ENCODE data around the gene PDZRN3. TPM values are rescaled to one million over a fixed set of nuclear protein-coding genes. Genes with fewer than 3 reads are reported as not detected.

The PDZRN3 gene
- total and polyA plus RNA-seq, 2 donors (not counting 3 experiments of a cell fraction or from before 2014, with no cell fraction given) = not detected

DNA sequence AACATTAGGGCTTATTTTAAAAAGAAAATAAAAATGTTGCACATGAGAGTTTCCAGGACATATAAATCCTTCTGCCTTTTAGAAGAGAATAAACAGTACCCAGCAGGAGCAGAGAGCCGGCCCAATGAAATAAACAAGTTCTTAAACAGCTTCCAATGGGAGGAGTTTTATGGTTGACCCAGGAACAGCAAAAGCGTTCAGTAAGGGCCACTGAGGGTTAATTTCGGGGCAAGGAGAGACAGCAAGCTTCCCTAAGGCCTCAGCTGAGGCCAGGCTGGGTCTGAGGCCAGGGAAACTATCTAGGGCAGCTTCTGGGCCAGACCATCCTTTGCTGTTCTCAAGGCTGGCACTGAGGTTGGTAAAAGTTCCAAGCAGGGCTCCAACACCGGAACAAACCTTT is 3.4 kb downstream of the PDZRN3 start:
- H4K20me1 ChIP-seq (replicated peaks; ENCODE audit: control insufficient read depth, extremely low read depth, insufficient read depth, low read length) = no peaks in the 10 kb centered on the region
- POLR2A ChIA-PET = no interaction called here
- intact Hi-C loops (cut with micrococcal nuclease) = no loop called here
- peaks cover 5% of the 10 kb centered on the region in 2 experiments for H3K27me3 ChIP-seq (ENCODE audit: control insufficient read depth in 2 of 2, insufficient read depth in 2 of 2, low read length in 2 of 2)
- dilution Hi-C loops (cut with MboI; ENCODE audit: extremely low pct_ligation_motif_present, low sequenced_read_pairs) = no loop called here
- FAIRE-seq (no peak), DNase-seq (ENCODE audit: low read depth, low spot score) (no peak)
- no TSS peak for BruUV-seq (replicated peaks)
- no peak overlapping the region for H3K27ac ChIP-seq (ENCODE audit: insufficient read depth, low read depth, low read length)
- no peaks in the 10 kb centered on the region for H3K9me1 ChIP-seq (replicated peaks; ENCODE audit: control insufficient read depth, extremely low read depth, insufficient read depth, low read length)
- no peaks in the 10 kb centered on the region for H3K4me1 ChIP-seq (ENCODE audit: control insufficient read depth, extremely low read depth, insufficient read depth, low read length)
- H3K9me3 ChIP-seq (replicated peaks; ENCODE audit: control insufficient read depth, insufficient read depth, low read length) = no peaks in the 10 kb centered on the region
- no peaks in the 10 kb centered on the region for H3K79me2 ChIP-seq (ENCODE audit: control insufficient read depth, insufficient read depth, low read length)
- H2AFZ ChIP-seq (ENCODE audit: low read depth, low read length) = no peak overlapping the region
- H3K36me3 ChIP-seq (ENCODE audit: control insufficient read depth in 2 of 2, extremely low read depth in 1 of 2, insufficient read depth in 2 of 2, low read length in 2 of 2) = no peaks in the 10 kb centered on the region
- H3K4me3 ChIP-seq (replicated peaks in 1 of 3; ENCODE audit: insufficient read depth in 1 of 3, low read depth in 1 of 3, low read length in 3 of 3) = no peak overlapping the region
- H3K4me2 ChIP-seq (ENCODE audit: insufficient read depth, low read length) = no peak overlapping the region
- TF ChIP-seq, protein P1, sequence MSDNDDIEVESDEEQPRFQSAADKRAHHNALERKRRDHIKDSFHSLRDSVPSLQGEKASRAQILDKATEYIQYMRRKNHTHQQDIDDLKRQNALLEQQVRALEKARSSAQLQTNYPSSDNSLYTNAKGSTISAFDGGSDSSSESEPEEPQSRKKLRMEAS (IDR thresholded peaks at IDR 0.05; ENCODE audit: insufficient read depth, insufficient read length) = no peak
- TF ChIP-seq FOS (IDR thresholded peaks at IDR 0.05; ENCODE audit: borderline replicate concordance, insufficient read depth, low read length) = no peak
- TF ChIP-seq GATA2 (IDR thresholded peaks at IDR 0.05; ENCODE audit: insufficient read depth, insufficient read length, low read depth, low read length) = no peak
- no peak for TF ChIP-seq EZH2 (IDR thresholded peaks at IDR 0.05; ENCODE audit: borderline replicate concordance, low read depth, low read length, severe bottlenecking)
- TF ChIP-seq, protein P2, sequence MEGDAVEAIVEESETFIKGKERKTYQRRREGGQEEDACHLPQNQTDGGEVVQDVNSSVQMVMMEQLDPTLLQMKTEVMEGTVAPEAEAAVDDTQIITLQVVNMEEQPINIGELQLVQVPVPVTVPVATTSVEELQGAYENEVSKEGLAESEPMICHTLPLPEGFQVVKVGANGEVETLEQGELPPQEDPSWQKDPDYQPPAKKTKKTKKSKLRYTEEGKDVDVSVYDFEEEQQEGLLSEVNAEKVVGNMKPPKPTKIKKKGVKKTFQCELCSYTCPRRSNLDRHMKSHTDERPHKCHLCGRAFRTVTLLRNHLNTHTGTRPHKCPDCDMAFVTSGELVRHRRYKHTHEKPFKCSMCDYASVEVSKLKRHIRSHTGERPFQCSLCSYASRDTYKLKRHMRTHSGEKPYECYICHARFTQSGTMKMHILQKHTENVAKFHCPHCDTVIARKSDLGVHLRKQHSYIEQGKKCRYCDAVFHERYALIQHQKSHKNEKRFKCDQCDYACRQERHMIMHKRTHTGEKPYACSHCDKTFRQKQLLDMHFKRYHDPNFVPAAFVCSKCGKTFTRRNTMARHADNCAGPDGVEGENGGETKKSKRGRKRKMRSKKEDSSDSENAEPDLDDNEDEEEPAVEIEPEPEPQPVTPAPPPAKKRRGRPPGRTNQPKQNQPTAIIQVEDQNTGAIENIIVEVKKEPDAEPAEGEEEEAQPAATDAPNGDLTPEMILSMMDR (IDR thresholded peaks at IDR 0.05; ENCODE audit: extremely low read depth in 1 of 2, insufficient read depth in 1 of 2, low read depth in 1 of 2, low read length in 2 of 2) = no peak
- no peak for TF ChIP-seq JUN (IDR thresholded peaks at IDR 0.05; ENCODE audit: borderline replicate concordance, insufficient read depth, insufficient read length, low read depth)
- TF ChIP-seq POLR2A (IDR thresholded peaks at IDR 0.05; ENCODE audit: low read depth, low read length) = no peak
- TF ChIP-seq POLR2AphosphoS5 (IDR thresholded peaks at IDR 0.05; ENCODE audit: insufficient read depth, low read depth, low read length) = no peak
- no peak for TF ChIP-seq MYC (IDR thresholded peaks at IDR 0.05; ENCODE audit: low read depth, low read length)
- no peak overlapping the region for H3K9ac ChIP-seq (replicated peaks; ENCODE audit: extremely low read depth, insufficient read depth, low read length)
- CTCF ChIA-PET = no interaction called here
